Ishikawa (cell line): ENCODE measurements around the gene SELPLG.

ENCODE experiments used
- CEBPB ChIP-seq: IDR thresholded peaks from 2 replicates; pipeline ENCODE4 v1.6.1; 2012
- CREB1 ChIP-seq: IDR thresholded peaks from 2 replicates; pipeline ENCODE4 v1.6.1; 2012; ENCODE audit warnings: low read depth
- EGR1 ChIP-seq: IDR thresholded peaks from 2 replicates; pipeline ENCODE4 v1.6.1; 2012
- EP300 ChIP-seq: IDR thresholded peaks from 2 replicates; pipeline ENCODE4 v1.6.1; 2012; ENCODE audit warnings: borderline replicate concordance
- FOXM1 ChIP-seq: IDR thresholded peaks from 2 replicates; pipeline ENCODE4 v1.6.1; 2012; ENCODE audit warnings: low read depth, borderline replicate concordance
- MAX ChIP-seq: IDR thresholded peaks from 2 replicates; pipeline ENCODE4 v1.6.1; 2012
- NFIC ChIP-seq: IDR thresholded peaks from 2 replicates; pipeline ENCODE4 v1.6.1; 2012
- RAD21 ChIP-seq: IDR thresholded peaks from 2 replicates; pipeline ENCODE4 v1.6.1; 2012; ENCODE audit warnings: low read depth
- TAF1 ChIP-seq: IDR thresholded peaks from 2 replicates; pipeline ENCODE4 v1.6.1; 2012; ENCODE audit warnings: low read depth, mild to moderate bottlenecking
- TCF12 ChIP-seq: IDR thresholded peaks from 2 replicates; pipeline ENCODE4 v1.6.1; 2012; ENCODE audit warnings: low read depth
- TEAD4 ChIP-seq: IDR thresholded peaks from 2 replicates; pipeline ENCODE4 v1.6.1; 2012
- YY1 ChIP-seq: IDR thresholded peaks from 2 replicates; pipeline ENCODE4 v1.6.1; 2012; ENCODE audit warnings: low read depth
- ZBTB7A ChIP-seq: IDR thresholded peaks from 2 replicates; pipeline ENCODE4 v1.6.1; 2012; ENCODE audit warnings: low read depth
- TF ChIP-seq, protein P1 (sequence below): IDR thresholded peaks from 2 replicates; pipeline ENCODE4 v1.6.1; 2012; ENCODE audit warnings: low read depth, mild to moderate bottlenecking
- TF ChIP-seq, protein P2 (sequence below): IDR thresholded peaks from 2 replicates; pipeline ENCODE4 v1.6.1; 2012

The SELPLG gene

GRCh38 chr12:108595711-108596647 lies 37.7 kb downstream of the SELPLG start:
- TF ChIP-seq TCF12 = no peak
- no peak for TF ChIP-seq NFIC
- TF ChIP-seq CEBPB = no peak
- TF ChIP-seq MAX = no peak
- TF ChIP-seq EP300 = no peak
- TF ChIP-seq, protein P1, sequence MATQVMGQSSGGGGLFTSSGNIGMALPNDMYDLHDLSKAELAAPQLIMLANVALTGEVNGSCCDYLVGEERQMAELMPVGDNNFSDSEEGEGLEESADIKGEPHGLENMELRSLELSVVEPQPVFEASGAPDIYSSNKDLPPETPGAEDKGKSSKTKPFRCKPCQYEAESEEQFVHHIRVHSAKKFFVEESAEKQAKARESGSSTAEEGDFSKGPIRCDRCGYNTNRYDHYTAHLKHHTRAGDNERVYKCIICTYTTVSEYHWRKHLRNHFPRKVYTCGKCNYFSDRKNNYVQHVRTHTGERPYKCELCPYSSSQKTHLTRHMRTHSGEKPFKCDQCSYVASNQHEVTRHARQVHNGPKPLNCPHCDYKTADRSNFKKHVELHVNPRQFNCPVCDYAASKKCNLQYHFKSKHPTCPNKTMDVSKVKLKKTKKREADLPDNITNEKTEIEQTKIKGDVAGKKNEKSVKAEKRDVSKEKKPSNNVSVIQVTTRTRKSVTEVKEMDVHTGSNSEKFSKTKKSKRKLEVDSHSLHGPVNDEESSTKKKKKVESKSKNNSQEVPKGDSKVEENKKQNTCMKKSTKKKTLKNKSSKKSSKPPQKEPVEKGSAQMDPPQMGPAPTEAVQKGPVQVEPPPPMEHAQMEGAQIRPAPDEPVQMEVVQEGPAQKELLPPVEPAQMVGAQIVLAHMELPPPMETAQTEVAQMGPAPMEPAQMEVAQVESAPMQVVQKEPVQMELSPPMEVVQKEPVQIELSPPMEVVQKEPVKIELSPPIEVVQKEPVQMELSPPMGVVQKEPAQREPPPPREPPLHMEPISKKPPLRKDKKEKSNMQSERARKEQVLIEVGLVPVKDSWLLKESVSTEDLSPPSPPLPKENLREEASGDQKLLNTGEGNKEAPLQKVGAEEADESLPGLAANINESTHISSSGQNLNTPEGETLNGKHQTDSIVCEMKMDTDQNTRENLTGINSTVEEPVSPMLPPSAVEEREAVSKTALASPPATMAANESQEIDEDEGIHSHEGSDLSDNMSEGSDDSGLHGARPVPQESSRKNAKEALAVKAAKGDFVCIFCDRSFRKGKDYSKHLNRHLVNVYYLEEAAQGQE = no peak
- TF ChIP-seq, protein P2, sequence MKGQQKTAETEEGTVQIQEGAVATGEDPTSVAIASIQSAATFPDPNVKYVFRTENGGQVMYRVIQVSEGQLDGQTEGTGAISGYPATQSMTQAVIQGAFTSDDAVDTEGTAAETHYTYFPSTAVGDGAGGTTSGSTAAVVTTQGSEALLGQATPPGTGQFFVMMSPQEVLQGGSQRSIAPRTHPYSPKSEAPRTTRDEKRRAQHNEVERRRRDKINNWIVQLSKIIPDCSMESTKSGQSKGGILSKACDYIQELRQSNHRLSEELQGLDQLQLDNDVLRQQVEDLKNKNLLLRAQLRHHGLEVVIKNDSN = no peak
- TF ChIP-seq TEAD4 = no peak
- TF ChIP-seq EGR1 = no peak
- TF ChIP-seq CREB1 = no peak
- no peak for TF ChIP-seq RAD21
- no peak for TF ChIP-seq ZBTB7A
- no peak for TF ChIP-seq TAF1
- no peak for TF ChIP-seq YY1

GRCh38 chr12:108594960-108595710 lies 38.6 kb downstream of the SELPLG start:
- TF ChIP-seq FOXM1 (no peak), TCF12 (no peak), TEAD4 (no peak), MAX (no peak), YY1 (no peak), EGR1 (no peak), EP300 (no peak), TAF1 (no peak), CREB1 (no peak), RAD21 (no peak), CEBPB (no peak), NFIC (no peak), ZBTB7A (no peak)
- TF ChIP-seq, protein P2 = no peak
- TF ChIP-seq, protein P1 = no peak

- TF ChIP-seq TCF12 (no peak), EGR1 (no peak), FOXM1 (no peak), ZBTB7A (no peak), TEAD4 (no peak), TAF1 (no peak), NFIC (no peak), YY1 (no peak), EP300 (no peak), MAX (no peak), CREB1 (no peak)
- TF ChIP-seq, protein P2 = no peak
- TF ChIP-seq, protein P1 = no peak
Measured at GRCh38 chr12:108594323-108594903, 39.3 kb downstream of the SELPLG start.
